Activated naive CD4-positive, alpha-beta T cell (primary cell): Measurements from ENCODE around the gene MSLN.
"Not testable (repeated sequence)": the region's sequence is repeated elsewhere in the genome, so short reads cannot be mapped to it uniquely, and the experiment has no call there.

Experiments
- DNase-seq, 4 experiments: peaks; one replicate each; lab custom pipeline; 2025; lab: John Stamatoyannopoulos, UW

The MSLN gene

GRCh38 chr16:734981-735881 is 25.3 kb upstream of the MSLN start:
- no peak for DNase-seq

GRCh38 chr16:735982-736453 is 24.5 kb upstream of the MSLN start:
- DNase-seq: no peak

DNA sequence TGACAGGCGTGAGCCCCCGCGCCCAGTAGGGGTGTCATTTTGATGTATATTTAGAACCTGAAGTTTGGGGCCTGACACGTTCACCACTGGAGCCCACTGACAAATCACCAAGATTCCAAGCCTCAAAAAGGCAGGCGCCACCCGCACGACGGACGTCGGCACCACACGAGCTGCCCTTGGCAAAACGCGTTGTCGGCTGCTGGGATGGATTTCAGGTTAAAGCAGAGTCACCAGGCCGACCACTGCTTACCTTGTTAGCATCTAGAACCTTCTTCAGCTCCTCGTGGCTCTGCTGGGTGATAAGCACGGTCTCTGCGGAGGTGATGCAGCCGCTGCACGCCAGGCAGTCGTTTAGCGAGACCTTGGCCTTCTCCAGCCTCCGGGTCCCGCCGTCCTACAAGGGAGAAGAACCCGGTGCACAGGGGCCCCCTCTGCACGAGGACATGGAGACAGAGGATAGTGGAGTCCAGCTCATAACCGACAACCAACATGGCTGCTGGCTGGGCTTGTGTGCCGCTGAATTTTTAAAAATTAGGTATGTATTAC is 23.5 kb upstream of the MSLN start:
- no peak for DNase-seq

- no peak for DNase-seq
These were observed 20.7 kb upstream of the MSLN start for GRCh38 chr16:739560-740458.

DNA sequence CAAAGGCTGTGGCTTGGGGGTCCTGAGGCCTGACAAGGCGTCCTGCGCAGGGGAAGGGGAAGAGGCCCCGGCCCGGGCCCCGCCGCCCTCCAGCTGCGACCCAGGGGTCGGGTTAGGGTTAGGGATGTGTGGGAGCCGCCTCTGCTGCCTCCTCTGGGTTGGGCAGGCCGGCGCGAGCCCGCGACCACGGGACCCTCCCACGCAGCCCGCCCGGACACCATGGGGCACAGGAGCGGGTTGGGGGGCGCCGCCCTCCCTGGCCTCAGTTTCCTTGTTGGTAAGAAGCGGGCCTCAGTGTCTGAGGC is 20.1 kb upstream of the MSLN start:
- no peak for DNase-seq

GRCh38 chr16:740764-741505 is 19.6 kb upstream of the MSLN start, which contains the start of gene CIAO3:
Gene CIAO3, minus strand, starts transcription at chr16:740997. Its CDS starts 12 bp downstream, at chr16:740985.
- peak; percentile 89 to 95 (median 92) for DNase-seq

DNA sequence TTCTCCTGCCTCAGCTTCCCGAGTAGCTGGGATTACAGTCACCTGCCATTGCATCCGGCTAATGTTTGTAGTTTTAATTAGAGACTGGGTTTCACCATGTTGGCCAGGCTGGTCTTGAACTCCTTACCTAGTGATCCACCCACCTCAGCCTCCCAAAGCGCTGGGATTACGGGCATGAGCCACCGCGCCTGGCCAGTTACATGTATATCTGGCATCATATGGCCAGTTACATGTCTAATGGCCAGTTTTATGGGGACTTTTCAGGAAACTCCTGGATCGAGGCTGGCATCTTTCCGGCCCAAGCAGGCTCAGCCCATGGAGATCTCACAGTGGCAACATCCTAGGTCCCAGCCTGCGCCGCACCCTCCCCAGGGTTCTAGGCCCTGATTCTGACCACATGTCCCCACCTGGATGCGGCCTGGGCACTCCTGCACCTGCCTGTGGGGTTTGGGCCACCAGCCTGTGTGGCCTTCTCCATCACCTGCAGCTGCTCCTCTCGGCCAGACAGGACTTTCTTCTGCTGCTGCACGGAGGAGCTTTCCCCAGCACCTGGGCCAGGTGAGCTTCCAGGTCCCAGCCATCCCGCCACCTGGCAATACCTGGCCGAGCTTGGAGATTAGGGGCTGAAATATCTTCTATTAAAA is 18.4 kb upstream of the MSLN start:
- DNase-seq: no peak

DNA sequence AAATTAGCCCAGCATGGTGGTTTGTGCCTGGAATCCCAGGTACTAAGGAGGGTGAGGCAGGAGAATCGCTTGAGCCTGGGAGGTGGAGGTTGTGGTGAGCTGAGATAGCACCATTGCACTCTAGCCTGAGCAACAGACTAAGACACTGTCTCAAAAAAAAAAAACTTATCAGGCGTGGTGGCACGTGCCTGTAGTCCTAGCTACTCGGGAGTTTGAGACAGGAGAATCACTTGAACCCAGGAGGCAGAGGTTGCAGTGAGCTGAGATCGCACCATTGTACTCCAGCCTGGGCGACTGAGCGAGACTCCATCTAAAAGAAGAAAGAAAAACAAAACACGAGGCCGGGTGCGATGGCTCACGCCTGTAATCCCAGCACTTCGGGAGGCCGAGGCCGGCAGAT is 17.6 kb upstream of the MSLN start:
- not testable (repeated sequence) for DNase-seq

DNA sequence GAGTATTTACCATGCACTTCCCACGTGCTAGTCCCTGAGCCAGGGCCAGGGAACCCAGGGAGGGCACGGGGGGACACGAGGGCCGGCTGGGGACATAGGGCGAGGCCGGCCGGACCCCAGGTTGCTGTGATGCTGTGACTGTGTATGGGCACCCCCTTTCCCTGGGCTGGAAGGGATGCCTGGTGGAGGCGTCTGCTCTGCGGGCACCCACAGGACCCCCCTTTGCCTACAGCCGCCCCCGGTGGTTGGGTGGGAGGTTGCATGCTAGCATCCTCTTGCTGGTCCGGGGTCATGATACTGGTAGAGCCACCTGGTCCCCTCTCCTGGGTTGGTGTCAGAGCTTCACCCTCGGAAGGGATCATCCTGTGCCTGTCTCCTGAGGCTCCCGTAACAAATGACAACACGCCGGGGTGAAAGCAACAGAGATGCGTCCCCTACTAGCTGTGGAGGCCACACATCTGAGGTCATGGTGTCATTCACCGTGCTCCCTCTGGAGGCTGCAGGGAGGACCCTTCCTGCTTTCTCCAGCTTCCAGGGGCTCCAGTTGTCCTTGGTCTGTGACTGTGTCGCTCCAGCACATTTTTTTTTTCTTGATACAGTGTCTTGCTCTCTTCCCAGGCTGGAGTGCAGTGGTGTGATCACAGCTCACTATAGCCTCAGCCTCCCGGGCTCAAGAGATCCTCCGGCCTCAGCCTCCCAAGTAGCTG is 16.6 kb upstream of the MSLN start:
- DNase-seq: no peak

GRCh38 chr16:745739-746138 is 14.8 kb upstream of the MSLN start:
- no peak for DNase-seq

GRCh38 chr16:746637-747036 is 13.9 kb upstream of the MSLN start:
- DNase-seq: no peak

DNA sequence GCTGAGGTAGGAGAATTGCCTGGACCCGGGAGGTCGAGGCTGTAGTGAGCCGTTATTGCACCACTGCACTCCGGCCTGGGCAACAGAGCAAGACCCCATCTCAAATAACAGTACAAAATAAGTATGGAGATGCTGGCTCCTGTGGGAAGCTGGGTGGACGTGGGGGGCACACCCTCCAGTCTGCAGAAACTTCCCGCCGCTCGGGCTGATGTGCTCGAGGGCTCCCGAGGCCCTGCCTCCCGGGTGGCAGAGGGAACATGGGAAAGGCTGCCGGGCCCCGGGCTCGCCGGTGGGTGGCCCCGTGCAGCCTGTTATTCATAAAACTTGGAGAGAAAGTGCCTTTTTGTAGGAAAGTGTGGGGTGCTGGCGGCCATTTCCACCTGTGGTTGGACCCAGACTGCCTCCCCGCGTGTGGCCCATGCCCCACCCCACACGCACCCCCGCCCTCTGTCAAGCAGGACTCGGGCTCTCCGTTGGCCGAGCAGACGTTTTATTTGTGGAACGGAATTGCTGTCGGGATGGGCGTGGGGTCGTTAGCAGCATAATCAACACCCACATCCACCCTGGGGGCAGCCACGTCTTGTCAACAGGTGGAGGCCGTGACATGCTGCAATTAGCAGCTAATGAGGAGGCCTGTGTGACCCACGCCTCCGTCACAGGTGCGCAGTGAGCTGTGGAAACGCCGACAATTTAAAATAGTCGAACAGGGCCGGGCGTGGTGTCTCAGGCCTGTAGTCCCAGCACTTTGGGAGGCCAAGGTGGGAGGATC is 12.4 kb upstream of the MSLN start:
- no peak for DNase-seq

DNA sequence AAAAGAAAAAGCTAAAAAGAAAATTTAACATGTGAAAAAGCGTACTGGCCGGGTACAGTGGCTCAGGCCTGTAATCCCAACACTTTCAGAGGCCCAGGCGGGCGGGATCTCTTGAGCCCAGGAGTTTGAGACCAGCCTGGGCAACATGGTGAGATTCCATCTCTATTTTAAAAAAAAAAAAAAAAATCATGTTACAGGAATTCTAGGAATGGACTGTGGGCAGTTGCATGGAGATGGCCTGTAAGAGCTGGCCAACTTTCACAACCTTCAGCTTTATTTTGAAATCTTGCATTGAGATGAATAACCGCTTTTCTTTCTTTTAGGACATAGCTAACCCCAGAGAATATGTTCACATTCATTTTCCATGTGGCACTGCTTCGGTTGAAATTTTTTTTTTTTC is 11.5 kb upstream of the MSLN start:
- no peak for DNase-seq

DNA sequence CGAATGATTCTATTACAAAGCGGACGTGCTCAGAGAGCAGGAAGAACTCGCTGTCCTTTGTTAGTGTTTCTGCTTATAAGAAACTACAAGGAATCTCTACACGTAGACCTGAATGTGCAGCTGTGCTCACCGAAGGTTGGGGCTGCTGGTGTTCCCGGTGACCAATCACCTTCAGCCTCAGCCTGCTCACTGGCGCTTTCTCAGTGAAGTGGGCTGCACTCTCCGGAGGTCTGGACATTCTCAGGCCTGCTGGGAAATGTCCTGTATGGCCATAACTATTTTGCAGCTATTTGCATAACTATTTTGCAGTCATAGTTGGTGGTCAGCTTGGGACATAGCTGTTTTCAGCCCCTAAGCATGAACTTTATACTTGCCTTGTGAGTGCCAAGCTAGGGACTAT is 10.0 kb upstream of the MSLN start:
- no peak for DNase-seq

GRCh38 chr16:751152-752006 is 9.2 kb upstream of the MSLN start:
- no peak for DNase-seq

DNA sequence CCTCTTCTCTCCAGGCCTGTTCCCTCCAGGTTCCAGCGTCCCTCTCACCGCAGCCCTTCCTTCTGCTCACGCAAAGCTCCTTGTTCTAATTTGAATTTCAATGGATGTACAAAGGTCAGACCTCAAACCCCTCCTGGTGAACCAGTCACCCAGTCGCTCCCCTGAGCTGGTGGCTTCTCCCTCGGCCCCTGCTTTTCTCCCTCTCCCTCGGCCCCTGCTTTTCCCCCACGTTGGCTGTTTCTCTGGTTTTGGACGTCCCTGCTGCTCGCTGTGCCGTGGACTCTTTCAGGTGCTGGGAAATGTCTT is 8.6 kb upstream of the MSLN start:
- DNase-seq: no peak

GRCh38 chr16:754121-754607 is 6.4 kb upstream of the MSLN start:
- DNase-seq: not testable (repeated sequence)

DNA sequence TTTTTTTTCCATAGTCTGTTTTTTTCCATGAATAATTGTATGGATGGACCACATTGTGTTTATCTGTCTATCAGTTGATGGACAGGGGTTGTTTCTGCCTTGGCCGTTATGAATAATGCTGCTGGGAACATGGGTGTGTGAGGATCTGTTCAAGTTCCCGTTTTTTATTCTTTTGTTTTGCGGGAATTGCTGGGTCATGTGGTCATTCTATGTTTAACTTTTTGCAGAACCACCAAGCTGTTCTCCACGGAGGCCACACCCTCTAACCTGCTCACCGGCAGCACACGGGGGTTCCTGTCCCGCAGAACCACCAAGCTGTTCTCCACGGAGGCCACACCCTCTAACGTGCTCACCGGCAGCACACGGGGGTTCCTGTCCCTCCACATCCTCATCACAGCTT is 5.9 kb upstream of the MSLN start:
- DNase-seq: no peak

GRCh38 chr16:756428-756827 is 4.1 kb upstream of the MSLN start:
- no peak for DNase-seq
